ENCODE results near the gene PDE3B.

DNA sequence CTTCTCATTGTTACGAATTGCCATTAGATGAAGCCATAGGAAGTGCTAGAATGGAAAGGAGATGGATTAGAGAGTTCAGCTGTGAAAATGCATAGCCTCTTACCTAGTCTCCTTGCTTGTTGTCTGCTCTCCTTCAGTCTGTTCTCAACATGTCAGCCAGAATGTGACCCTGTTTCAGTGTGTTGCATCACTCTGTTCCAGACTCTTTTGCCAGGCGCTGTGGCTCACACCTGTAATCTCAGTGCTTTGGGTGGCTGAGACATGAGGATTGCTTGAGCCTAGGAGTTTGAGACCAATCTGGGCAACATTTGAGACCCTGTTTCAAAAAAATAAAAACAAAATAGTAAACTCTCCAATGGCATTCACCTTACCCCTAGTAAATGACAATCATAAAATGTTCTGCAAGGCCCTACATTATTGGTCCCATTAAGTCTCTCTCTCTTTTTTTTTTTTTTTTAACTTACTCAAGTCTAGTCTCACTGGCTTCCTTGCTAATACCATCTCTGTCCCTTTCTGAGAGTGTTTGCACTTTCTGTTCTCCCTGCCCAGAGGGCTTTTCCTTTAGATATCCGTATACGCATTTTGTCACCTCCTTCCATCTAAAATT lies 209.1 kb downstream of the PDE3B start:
- TF ChIP-seq, protein P1, sequence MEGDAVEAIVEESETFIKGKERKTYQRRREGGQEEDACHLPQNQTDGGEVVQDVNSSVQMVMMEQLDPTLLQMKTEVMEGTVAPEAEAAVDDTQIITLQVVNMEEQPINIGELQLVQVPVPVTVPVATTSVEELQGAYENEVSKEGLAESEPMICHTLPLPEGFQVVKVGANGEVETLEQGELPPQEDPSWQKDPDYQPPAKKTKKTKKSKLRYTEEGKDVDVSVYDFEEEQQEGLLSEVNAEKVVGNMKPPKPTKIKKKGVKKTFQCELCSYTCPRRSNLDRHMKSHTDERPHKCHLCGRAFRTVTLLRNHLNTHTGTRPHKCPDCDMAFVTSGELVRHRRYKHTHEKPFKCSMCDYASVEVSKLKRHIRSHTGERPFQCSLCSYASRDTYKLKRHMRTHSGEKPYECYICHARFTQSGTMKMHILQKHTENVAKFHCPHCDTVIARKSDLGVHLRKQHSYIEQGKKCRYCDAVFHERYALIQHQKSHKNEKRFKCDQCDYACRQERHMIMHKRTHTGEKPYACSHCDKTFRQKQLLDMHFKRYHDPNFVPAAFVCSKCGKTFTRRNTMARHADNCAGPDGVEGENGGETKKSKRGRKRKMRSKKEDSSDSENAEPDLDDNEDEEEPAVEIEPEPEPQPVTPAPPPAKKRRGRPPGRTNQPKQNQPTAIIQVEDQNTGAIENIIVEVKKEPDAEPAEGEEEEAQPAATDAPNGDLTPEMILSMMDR (conservative IDR thresholded peaks at IDR 0.05; ENCODE audit: low read depth, low read length): no peak
- TF ChIP-seq EZH2 (IDR thresholded peaks at IDR 0.05; ENCODE audit: borderline replicate concordance, low read depth, low read length, poor library complexity, severe bottlenecking): no peak
